GM12891 (cell line): Measurements from ENCODE around the gene TRAF3.

Experiments
- POLR2A ChIP-seq: IDR thresholded peaks from 2 replicates; pipeline ENCODE4 v1.6.1; 2011; ENCODE audit warnings: low read depth, low read length, control low read depth
- POLR2AphosphoS5 ChIP-seq: IDR thresholded peaks from 2 replicates; pipeline ENCODE4 v1.6.1; 2011; ENCODE audit warnings: low read depth, low read length, control low read depth
- SPI1 ChIP-seq: IDR thresholded peaks from 2 replicates; pipeline ENCODE4 v1.6.1; 2011; ENCODE audit warnings: low read depth, low read length, control low read depth

- TF ChIP-seq POLR2A (no peak), POLR2AphosphoS5 (no peak), SPI1 (no peak)
Observed at GRCh38 chr14:102945346-102946130, 168.3 kb downstream of the TRAF3 start.
